A673 (cell line): Measurements from ENCODE around the gene CFLAR. TPM values are rescaled to one million over a fixed set of nuclear protein-coding genes. Genes with fewer than 3 reads are reported as not detected.

ENCODE experiments used
- BruUV-seq: library from RNA; stranded (reverse); fragments of 400-500 nt; replicated peaks from 2 replicates; lab custom pipeline; 2021; lab: Mats Ljungman, UMichigan
- CTCF ChIA-PET: fragments of 300-600 bp; sonication (Branson Sonifier 250); formaldehyde crosslinking; loops from one replicate; lab custom pipeline; 2022; ENCODE audit warnings: antibody characterized with exemption; lab: Charles Lee
- POLR2A ChIA-PET: fragments of 300-600 bp; sonication (Branson Sonifier 250); formaldehyde crosslinking; loops from one replicate; lab custom pipeline; 2022; ENCODE audit warnings: antibody characterized with exemption; ENCODE audit not compliant: low non-redundant PET; lab: Charles Lee
- DNase-seq: peaks from one replicate; pipeline ENCODE4 v3.0.0-alpha.2; 2015; ENCODE audit warnings: low spot score
- H3K27ac ChIP-seq: fragments of 200-600 bp; sonication (generic); 2 replicates; pipeline ENCODE4 v1.5.1; 2016; ENCODE audit warnings: mixed run types, low read depth, mild to moderate bottlenecking, mixed read lengths, antibody characterized with exemption, low read length; ENCODE audit not compliant: poor library complexity, severe bottlenecking
- H3K27me3 ChIP-seq: fragments of 200-600 bp; sonication (generic); replicated peaks from 2 replicates; pipeline ENCODE4 v1.6.1; 2017; ENCODE audit warnings: mixed run types, low read depth, mild to moderate bottlenecking, mixed read lengths, antibody characterized with exemption, low read length; ENCODE audit not compliant: insufficient read depth, poor library complexity
- H3K36me3 ChIP-seq: fragments of 200-600 bp; sonication (generic); 2 replicates; pipeline ENCODE4 v1.6.1; 2016; ENCODE audit warnings: mixed run types, mild to moderate bottlenecking, mixed read lengths, antibody characterized with exemption, low read length; ENCODE audit not compliant: insufficient read depth, poor library complexity, severe bottlenecking
- H3K4me1 ChIP-seq: fragments of 200-600 bp; sonication (generic); 2 replicates; pipeline ENCODE4 v1.6.1; 2017; ENCODE audit warnings: mixed run types, mild to moderate bottlenecking, mixed read lengths, antibody characterized with exemption, low read length; ENCODE audit not compliant: insufficient read depth, poor library complexity, severe bottlenecking
- H3K4me3 ChIP-seq: fragments of 200-600 bp; sonication (generic); 2 replicates; pipeline ENCODE4 v1.5.1; 2016; ENCODE audit warnings: low read depth, mixed run types, mild to moderate bottlenecking, mixed read lengths, low read length; ENCODE audit not compliant: poor library complexity, severe bottlenecking
- H3K9me3 ChIP-seq: fragments of 200-600 bp; sonication (generic); 2 replicates; pipeline ENCODE4 v1.6.1; 2016; ENCODE audit warnings: mixed run types, low read depth, mild to moderate bottlenecking, mixed read lengths, antibody characterized with exemption, low read length; ENCODE audit not compliant: poor library complexity, severe bottlenecking
- CTCF ChIP-seq: fragments of 300-800, 200-600 bp; sonication (generic); conservative IDR thresholded peaks from 2 replicates; pipeline ENCODE4 v1.5.1; 2017; ENCODE audit warnings: low read depth, mild to moderate bottlenecking, antibody characterized with exemption, low read length, moderate library complexity, mixed read lengths
- EZH2 ChIP-seq: fragments of 200-600 bp; sonication (generic); IDR thresholded peaks from 2 replicates; pipeline ENCODE4 v1.6.1; 2017; ENCODE audit warnings: borderline replicate concordance, low read depth, mild to moderate bottlenecking, mixed read lengths, antibody characterized with exemption, low read length; ENCODE audit not compliant: poor library complexity, severe bottlenecking
- intact Hi-C: fragments of 100-400 bp; cut with micrococcal nuclease; formaldehyde crosslinking; loops from one replicate; pipeline ENCODE4 v1.10.0; 2022; ENCODE audit not compliant: unreplicated experiment
- total RNA-seq: library from RNA; stranded (reverse); gene quantifications from 2 replicates; pipeline ENCODE4 v1.2.3, GENCODE V29; 2021

The CFLAR gene
- total RNA-seq, 1 experiment from 2014 or later: 55.1 TPM

GRCh38 chr2:201172279-201172678 lies 56.3 kb downstream of the CFLAR start:
- Histone ChIP-seq H3K4me3 (no peak overlapping the region), H3K4me1 (no peaks in the 10 kb centered on the region), H3K9me3 (no peaks in the 10 kb centered on the region), H3K27ac (no peak overlapping the region), H3K36me3 (no peaks in the 10 kb centered on the region), H3K27me3 (no peaks in the 10 kb centered on the region)
- ChIA-PET CTCF (interaction anchor here (0.6 kb wide), 1 partner anchor 1199 kb away, joined by 3 read pairs; no protein-coding TSS in a partner anchor), POLR2A (no interaction called here)
- no TSS peak for BruUV-seq
- intact Hi-C loops: loop anchor here (10.0 kb wide), 1 partner anchor 1197 kb away; no protein-coding TSS in a partner anchor
- TF ChIP-seq CTCF: no peak
- TF ChIP-seq EZH2: no peak
- DNase-seq: no peak

GRCh38 chr2:201174687-201175086 lies 58.7 kb downstream of the CFLAR start:
- H3K4me3 ChIP-seq: no peak overlapping the region
- CTCF ChIA-PET: no interaction called here
- intact Hi-C loops: loop anchor here (5.0 to 10.0 kb wide), 2 partner anchors 462 to 1200 kb away; no protein-coding TSS in a partner anchor
- POLR2A ChIA-PET: no interaction called here
- no peaks in the 10 kb centered on the region for H3K27me3 ChIP-seq
- TF ChIP-seq CTCF: no peak
- no peak for TF ChIP-seq EZH2
- H3K4me1 ChIP-seq: no peaks in the 10 kb centered on the region
- BruUV-seq: no TSS peak
- no peaks in the 10 kb centered on the region for H3K36me3 ChIP-seq
- no peak for DNase-seq
- no peak overlapping the region for H3K27ac ChIP-seq
- no peaks in the 10 kb centered on the region for H3K9me3 ChIP-seq

GRCh38 chr2:201176081-201176481 lies 60.1 kb downstream of the CFLAR start:
- H3K4me1 ChIP-seq: no peaks in the 10 kb centered on the region
- H3K36me3 ChIP-seq: no peaks in the 10 kb centered on the region
- H3K27ac ChIP-seq: no peak overlapping the region
- intact Hi-C loops: loop anchor here (5.0 to 10.0 kb wide), 2 partner anchors 464 to 1201 kb away; no protein-coding TSS in a partner anchor
- POLR2A ChIA-PET: no interaction called here
- H3K27me3 ChIP-seq: no peaks in the 10 kb centered on the region
- no peak for DNase-seq
- BruUV-seq: no TSS peak
- no peak overlapping the region for H3K4me3 ChIP-seq
- CTCF ChIA-PET: no interaction called here
- TF ChIP-seq CTCF (no peak), EZH2 (no peak)
- no peaks in the 10 kb centered on the region for H3K9me3 ChIP-seq
